Measurements from ENCODE around the gene ZNF860.
A peak's percentile ranks its signal among the peaks of the same experiment; 100 is the strongest.
"Not testable (repeated sequence)": the region's sequence is repeated elsewhere in the genome, so short reads cannot be mapped to it uniquely, and the experiment has no call there.

ZNF860 gene

DNA sequence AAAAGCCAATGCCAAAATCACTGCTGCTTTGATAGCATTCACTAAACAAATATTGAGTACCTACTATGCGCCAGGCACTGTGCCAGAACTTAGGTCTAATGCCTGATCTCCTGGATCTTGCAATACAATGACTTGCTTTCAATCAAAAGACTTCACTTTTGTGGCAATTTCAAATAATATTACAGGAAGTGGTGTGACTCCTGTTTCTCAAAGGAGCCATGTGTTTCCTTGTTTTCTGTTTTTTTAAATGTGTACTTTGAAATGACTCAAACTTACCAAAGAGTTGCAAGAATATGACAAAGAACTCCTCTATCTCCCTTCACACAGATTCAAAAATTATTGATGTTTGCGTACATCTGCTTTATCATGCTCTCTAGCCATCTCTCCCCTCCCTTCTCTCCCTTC lies 18.7 kb upstream of the ZNF860 start:
- DNase-seq = no peak

DNA sequence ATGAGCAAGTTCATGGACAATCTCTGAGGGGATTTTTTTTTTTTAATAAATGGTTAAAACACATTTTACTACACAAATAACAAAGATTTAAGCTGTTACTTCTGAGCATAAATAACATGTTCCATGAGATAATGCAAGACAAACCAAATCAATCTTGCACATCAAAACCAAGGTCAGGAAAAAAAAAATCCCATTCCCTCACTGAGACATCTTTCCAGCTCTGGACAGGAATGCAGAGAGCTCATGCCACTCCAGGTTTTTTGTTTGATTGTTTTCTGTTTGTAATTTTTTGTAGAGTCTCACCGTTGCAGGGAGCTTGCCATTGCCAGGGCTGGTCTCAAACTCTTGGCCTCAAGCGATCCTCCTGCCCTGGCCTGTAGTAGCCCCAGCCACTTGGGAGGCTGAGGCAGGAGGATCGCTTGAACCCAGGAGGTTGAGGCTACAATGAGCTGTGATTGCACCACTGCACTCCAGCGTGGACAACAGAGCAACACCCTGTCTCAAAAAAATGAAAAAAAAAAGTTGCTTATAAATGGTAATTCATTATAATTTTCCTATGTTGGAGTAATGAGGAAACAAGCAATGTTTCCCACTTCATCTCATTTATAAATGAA lies 14.5 kb upstream of the ZNF860 start:
- no peak for DNase-seq

DNA sequence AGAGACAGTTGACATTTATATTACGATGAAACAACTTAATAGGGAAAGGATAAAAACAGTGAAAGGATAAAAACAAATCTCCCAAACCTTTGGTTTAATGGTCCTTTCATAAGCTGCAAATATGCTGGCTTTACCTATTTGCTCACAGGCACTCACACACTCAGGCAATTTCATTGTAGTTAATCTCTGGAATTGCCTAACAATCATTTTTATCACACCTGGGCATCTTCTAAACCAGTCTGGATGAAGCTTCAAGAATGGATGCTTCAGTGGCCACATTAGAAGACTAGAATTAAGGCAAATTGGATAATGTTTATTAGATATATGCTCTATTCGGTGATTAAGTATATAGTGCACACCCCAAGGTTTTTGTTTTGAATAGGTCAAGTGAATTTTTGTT lies 14.0 kb upstream of the ZNF860 start:
- DNase-seq = no peak

DNA sequence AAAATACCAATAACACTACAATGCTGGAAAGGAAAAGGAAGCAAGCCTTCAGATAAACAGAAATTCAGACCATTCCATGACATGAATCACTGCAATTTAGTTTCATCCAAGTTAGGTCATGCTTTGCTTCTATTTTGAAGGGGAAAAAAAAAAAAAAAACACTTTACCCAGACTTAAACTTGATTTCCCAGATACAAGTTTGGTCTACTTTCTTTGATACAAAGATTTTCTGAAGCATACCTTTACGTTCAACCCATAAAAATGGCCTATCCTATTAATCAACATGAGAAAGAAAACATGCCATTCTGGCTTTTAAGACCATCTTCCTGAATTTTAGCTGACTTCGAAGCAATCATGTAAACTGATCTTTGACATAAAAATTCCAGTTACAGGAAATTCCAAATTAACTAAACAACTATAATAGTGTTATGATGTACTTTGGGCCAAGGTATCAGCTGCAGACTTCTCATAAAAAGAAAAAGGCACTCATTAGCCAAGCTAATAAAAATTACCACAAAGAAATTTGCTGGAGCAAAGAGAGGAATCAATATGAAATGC lies 13.1 kb upstream of the ZNF860 start:
- DNase-seq = no peak

DNA sequence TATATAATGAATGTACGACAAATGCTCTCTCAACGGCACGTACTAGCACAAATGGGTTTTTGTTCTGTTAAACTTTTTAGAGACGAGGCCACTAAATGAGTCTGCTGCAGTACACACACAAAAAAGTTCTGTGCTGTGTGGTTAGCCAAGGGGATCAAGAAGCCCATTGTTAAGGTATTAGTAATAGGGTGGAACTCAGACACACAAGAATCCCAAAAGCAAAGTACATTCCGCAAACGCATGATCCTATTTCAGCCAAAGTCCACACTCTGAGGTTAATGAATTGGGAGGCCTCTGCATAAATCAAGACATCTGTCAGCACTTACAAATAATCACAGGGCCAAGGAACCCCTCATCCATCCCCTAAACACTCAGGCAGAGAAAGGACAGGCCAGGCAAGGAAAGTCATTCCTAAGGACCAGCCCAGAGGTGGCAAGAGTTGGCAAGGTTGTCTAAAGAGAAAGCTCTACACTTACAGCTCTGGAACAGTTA lies 12.6 kb upstream of the ZNF860 start:
- DNase-seq = no peak

DNA sequence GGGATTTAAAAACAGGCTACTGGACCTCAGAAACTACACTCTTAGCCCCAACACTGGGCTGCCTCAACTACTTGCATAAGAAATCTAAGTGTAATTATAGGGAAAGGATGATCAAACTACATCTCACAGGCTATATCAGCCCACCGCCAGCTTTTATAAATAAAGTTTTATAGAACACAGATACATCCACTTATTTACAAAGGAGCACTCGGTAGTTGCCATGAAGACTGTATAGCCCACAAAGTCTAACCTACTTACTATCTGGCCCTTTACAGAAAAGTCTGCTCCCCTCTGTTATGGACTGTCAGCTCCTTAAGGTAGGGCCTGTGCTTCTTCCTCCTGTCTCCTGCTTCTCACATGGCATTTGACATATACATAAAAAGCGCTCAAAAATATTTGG lies 9.9 kb upstream of the ZNF860 start:
- no peak for DNase-seq

DNA sequence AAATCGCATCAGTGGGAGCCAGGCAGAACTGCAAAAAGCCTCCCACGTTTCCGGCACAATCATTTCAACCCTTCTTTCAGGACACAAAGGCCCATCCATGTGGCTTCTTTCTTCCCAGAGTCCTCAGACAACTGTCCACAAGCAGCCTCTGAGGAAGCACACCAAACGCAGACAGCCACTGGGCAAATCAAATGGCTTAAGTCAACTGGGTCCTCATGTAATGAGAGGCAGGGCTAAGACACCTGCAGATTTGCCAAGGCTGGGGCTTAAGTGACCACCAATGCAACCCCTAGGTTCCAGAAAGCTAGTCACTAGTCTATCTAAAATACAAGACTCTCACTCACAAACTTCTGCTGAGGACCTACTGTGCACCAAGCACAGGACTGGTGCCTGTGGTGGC lies 8.5 kb upstream of the ZNF860 start:
- no peak for DNase-seq

DNA sequence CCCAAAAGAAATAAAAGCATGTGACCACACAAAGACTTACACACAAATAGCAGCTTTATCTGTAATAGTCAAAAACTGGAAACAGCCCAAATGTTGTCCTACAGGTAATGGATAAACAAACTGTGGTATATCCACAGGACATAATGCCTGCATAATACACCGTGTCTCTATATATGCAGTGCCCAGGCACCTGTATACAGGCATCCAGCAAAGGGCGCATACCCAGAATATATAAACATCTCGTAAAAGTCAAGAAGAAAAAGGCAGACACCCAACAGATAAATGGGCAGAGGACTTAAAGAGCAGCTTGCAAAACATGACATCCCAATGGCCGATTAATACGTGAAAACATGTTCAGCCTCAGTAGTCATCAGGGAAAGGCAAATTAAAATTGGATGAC lies 7.7 kb upstream of the ZNF860 start:
- no peak for DNase-seq

DNA sequence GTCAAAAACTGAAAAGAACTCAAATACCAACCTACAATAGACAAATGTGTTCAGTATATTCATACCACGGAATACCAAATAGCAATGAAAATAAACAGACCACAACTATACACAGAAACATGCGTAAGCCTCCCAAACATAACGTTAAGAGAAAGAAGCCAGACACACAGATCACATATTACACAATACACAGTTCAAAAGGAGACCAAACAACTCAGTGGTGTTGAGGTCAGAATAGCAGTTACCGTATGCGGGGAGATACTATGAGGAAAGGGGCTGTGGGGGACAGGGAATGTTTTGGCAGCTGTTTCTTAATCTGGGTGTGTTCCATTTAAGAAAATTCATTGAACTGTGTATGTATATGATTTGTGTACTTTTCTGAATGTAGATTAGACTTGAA lies 7.1 kb upstream of the ZNF860 start:
- DNase-seq = no peak

DNA sequence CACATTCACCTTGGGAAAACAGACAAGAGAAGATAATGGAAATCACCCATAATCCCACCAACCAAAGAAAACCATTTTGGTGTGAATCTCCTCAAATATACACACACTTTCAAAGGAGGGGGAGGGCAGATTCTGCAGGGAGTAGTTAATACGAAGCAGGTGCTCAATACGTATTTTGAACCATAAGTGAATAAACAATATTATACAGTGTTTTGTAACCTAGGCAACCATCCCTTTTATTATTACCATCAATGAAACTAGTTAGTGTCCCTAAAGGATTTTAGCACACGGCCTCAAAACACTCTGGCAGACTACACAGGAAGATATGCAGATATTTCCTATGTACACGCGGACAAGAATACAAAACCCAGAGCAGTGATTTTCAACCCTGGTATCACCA lies 6.6 kb upstream of the ZNF860 start:
- DNase-seq = no peak

DNA sequence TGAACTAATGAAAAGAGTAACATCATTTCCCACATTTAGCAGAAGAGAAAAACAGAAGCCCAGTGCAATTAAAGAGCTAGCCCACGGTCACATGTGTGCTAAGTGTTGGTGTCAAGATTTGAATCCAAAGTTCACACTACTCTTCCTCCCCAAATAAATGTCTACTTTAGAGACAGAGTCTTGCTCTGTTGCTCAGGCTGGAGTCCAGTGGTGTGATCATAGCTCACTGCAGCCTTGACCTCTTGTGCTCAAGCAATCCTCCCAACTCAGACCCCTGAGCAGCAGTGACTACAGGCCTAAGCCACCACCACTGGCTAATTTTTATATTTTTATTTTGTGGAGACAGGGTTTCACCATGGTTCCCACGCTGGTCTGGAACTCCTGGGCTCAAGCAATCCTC lies 5.2 kb upstream of the ZNF860 start:
- no peak for DNase-seq

DNA sequence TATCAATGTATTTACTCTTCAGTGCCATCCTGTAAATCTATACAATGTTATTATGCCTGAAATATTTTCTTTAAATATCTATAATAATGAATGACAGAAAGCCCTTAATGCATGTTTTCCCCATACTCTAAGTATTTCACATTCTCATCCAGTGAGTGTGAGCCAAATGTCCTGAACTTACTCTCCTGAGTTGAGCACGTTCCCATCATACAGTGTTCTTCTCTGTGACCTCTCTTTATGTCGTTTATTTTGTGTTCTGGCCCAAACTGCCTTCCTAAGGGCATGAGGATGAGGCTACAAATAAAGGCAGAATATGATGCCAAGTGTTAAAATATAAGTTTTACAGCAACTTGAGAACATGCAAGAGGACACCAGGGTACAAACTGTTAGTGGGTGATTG lies 3.8 kb upstream of the ZNF860 start:
- DNase-seq = no peak

DNA sequence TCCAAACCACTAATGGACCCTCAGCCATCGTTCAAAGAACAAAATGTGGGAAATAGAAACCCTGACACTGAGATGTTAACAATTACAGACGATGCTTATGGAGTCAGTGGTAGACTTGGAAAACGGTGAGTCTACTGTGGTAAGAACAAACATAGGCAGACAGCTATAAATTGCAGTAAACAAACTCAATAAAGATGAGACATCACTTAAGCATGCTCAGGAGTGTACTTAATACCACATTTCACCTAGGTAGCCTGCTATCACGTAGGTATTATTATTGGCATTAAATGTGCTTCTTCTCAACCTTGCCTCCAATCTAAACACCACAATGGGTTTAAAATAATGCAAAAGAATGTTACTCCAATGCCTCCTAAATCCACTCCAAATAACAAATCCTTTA lies 3.0 kb upstream of the ZNF860 start:
- no peak for DNase-seq

DNA sequence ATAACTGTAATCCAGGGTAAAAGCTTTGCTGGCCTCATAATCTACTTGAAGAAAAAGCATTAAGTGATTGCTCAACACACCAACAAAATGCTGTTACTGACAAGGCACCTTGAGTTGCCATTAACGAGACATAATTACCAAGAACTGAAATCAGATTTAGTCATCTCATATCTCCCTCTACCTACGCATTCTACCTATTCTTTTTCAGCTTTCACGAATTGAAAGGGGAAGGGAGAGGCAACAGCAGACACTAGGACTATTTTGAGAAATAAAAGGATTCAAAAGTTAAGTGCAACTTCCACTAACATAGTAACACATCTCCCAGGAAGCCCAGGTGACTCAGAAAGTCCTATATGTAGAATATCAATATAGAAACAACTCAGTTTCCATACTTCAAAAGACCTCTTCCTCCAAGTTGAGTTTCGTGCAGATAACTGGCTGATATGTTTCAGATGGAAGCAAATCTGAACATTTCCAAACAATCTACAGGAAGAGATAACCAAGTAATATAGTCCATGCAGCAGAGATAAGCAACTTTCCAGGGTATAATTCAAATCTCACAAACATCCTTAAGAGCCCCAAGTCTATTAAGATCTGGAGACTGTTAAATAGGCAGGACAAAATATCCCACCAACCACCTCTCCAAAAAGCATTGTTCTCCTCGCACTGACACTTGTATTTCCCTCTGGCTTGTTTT lies 2.4 kb upstream of the ZNF860 start:
- DNase-seq = no peak

DNA sequence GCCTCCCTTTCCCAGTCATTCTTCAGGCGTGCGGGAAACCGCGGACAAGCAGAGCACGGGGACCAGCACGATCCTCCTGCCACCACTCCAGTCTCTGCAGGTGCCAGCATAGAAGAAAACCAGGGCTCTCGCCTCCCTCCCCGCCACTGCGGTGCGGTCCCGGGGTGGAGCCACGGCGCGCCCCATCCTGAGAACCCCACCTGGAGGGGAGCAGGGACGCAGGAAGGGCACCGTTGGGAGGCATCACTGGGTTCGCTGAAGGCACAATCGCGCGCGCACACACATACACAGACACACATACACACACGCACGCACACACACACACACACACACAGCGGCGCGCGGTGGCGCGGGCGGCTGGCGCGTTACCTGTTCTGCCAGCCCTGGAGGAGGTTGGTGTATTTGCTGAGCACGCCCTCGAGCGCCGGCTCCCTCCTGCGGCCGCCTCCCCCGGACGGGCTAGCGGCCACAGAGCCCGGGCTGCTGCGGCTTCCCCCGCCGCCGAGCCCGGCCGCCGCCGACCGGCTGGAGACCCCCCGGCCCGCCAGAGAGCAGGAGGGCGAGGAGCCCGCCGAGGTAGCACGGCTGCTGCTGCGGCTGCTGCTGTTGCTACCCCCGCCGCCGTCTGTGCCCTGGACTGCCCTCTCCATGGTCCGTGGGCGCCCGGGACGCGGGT lies 882 bp upstream of the ZNF860 start:
- peak; percentile 55 for DNase-seq

DNA sequence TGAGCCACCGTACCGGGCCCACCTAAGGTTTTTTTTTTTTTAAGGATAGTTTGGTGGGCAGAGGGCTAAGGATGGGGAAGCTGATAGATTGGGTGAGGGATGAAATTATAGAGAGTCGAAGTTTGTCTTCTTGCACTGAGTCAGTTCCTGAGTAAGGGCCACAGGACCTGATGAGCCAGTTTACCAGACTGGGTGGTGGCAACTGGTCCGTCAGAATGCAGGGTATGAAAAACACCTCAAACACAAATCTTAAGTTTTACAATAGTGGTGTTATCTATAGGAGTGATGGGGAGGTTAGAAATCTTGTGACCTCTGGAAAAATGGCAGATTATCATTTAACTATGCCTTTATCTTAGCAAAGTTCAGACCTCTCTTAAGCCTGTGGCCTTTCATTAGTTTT lies 2.8 kb downstream of the ZNF860 start:
- DNase-seq = no peak

DNA sequence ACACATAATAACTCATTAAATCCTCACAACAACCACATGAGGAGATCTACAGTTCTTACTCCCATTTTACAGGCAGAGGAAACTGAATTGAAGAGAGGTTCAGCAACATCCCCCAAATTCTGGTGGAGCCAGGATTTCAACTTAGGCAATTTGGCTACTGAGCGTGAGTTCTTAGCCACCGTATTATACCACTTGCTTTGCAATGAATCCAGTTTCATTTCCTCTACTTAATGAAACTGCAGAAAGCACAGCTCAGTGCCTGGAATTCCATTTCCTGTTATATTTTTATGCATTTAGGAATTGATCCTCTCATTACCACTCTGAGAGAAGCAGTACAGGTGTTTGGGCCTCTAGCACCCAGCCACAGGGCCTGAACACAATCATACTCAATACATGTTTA lies 4.3 kb downstream of the ZNF860 start:
- DNase-seq = no peak

DNA sequence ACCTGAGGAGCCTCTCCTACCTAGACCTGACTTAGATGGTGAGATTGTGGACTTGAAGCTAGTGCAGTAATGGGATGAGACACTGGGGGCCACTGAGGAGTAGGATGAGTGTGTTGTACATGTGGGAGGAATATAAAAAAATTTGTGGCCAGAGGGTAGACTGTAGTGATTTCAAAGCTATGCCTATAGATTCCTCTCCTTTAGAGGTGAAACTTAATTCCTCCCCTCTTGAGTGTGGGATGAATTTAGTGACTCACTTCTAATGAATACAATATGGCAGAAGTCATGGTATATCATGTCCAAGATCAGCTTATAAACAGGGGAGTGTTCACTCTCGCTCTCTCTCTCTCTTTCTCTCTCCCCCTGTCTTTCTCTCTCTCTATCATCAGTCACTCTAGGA lies 6.7 kb downstream of the ZNF860 start:
- DNase-seq = no peak

DNA sequence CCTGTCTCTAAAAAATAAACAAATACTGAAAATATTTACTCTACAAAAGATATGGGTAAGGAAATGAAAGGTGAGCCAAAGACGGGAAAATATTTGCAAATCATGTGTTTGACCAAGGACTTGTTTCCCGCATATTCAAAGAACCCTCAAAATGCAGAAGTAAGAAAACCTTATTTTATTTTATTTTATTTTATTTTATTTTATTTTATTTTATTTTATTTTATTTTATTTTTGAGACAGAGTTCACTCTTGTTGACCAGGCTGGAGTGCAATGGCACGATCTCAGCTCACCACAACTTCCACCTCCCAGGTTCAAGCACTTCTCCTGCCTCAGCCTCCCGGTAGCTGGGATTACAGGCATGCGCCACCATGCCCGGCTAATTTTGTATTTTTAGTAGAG lies 11.4 kb downstream of the ZNF860 start:
- not testable (repeated sequence) for DNase-seq

DNA sequence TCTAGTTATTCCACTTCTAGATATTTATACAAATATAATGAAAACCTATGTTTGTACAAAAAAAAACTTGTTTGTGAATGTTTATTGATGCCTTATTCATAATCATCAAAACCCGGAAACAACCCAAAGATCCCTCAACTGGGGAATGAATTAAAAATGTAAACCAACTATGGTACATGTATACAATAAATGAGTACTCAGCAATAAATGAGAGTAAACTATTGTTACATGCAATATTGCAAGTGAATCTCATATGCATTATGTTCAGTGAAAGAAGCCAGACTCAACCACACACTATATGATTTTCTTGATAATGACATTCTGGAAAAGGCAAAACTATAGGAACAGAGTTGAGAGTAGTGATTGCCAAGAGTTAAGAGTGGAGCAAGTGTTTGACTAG lies 12.3 kb downstream of the ZNF860 start:
- DNase-seq = no peak

DNA sequence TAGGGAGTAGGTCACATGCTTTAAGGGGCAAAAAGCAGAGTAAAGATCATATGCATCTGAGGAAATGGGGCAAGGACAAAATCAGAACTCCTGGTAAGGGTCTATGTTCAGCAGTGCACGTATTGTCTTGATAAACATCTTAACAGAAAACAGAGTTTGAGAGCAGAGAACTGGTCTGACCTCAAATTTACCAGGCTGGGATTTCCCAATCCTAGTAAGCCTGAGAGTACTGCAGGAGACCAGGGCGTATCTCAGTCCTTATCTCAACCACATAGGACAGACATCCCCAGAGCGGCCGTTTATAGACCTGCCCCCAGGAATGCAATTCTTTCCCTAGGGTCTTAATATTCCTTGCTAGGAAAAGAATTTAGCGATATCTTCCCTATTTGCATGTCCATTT lies 13.5 kb downstream of the ZNF860 start:
- not testable (repeated sequence) for DNase-seq

DNA sequence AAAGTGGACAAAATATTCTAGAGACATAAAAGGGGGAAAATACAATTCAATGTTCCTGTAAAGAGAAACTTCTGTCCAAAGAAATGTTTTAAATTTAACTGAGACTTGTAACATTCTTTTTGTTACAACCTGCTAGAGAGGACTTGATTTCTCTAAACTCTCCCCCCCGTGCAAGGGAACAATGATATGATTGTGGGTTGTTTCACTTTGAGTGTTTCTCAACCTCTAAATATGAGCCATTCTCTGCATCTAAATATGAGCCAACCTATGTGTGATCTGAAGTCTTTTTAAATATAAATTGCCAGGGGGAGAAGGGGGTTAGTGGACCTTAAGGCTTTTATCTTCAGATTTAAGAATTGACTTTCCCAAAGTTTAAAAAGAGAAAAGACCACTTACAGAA lies 14.6 kb downstream of the ZNF860 start:
- no peak for DNase-seq

DNA sequence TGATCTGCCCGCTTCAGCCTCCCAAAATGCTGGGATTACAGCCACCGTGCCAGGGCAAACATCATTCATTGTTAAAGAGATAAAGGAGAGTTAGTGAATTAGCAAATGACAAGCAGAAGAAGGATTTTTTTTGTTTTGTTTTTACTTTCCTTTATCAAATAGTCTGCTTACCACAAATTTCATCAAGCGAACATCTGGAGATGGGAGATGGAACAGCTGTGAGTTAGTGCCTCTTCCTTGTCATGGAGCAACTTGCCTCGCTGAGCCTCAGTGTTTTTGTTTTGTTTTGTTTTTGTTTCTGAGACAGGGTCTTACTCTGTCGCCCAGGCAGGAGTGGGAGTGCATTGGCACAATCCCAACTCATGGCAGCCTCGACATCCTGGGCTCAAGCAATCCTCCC lies 15.9 kb downstream of the ZNF860 start:
- DNase-seq = no peak

DNA sequence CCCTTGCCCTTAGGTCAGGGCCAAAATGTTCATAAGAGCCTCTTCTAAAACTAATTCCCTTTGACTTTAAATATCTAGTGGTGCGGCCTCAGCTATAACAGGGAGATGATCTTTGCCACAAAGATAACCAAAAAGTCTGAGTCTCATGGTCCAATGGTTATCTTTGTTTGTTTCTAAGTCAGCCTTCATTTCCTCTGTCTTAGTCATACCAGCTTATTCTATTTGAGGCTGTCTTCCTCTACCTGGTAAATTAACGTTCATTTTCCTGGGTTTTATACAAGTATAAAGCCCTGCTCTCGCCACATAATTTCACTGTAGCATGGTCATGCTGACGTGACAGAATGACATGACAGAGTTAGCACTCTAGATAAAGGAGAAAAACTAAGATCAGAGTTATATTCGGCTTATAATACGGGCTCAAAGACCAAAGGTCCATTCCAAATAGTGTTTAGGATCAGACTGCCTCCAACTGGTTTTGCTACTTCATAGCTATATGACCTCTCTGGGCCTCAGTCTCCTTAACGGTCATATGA lies 18.4 kb downstream of the ZNF860 start:
- DNase-seq = no peak
